ENCODE measurements around the gene CAPN12.
"Not testable (repeated sequence)": the region's sequence is repeated elsewhere in the genome, so short reads cannot be mapped to it uniquely, and the experiment has no call there.

CAPN12 gene

GRCh38 chr19:38770228-38770948 is 26.1 kb upstream of the CAPN12 start:
- not testable (repeated sequence) for FAIRE-seq

- FAIRE-seq: no peak
Measured at GRCh38 chr19:38769635-38770211, 25.4 kb upstream of the CAPN12 start.

- no peak for FAIRE-seq
Measured at GRCh38 chr19:38766276-38767047, 22.2 kb upstream of the CAPN12 start.

GRCh38 chr19:38765214-38765613 is 20.9 kb upstream of the CAPN12 start:
- FAIRE-seq: peak; percentile 29

GRCh38 chr19:38763795-38764220 is 19.5 kb upstream of the CAPN12 start:
- FAIRE-seq: no peak

GRCh38 chr19:38761884-38762389 is 17.7 kb upstream of the CAPN12 start:
- FAIRE-seq: not testable (repeated sequence)

GRCh38 chr19:38760805-38761517 is 16.7 kb upstream of the CAPN12 start:
- FAIRE-seq: not testable (repeated sequence)

GRCh38 chr19:38759590-38760003 is 15.3 kb upstream of the CAPN12 start:
- FAIRE-seq: no peak

- not testable (repeated sequence) for FAIRE-seq
Measured at GRCh38 chr19:38754196-38754595, 9.9 kb upstream of the CAPN12 start.

- FAIRE-seq: not testable (repeated sequence)
Measured at GRCh38 chr19:38753783-38754182, 9.5 kb upstream of the CAPN12 start.

- FAIRE-seq: no peak
Measured at GRCh38 chr19:38745316-38745715, 1.0 kb upstream of the CAPN12 start.

- no peak for FAIRE-seq
Measured at GRCh38 chr19:38744874-38745273, 600 bp upstream of the CAPN12 start.

- no peak for FAIRE-seq
Measured at GRCh38 chr19:38743394-38744297, 628 bp downstream of the CAPN12 start.

- no peak for FAIRE-seq
Measured at GRCh38 chr19:38742906-38743305, 1.4 kb downstream of the CAPN12 start.

- FAIRE-seq: no peak
Measured at GRCh38 chr19:38742296-38742695, 2.0 kb downstream of the CAPN12 start.

GRCh38 chr19:38741670-38742069 is 2.6 kb downstream of the CAPN12 start:
- no peak for FAIRE-seq

GRCh38 chr19:38740932-38741331 is 3.3 kb downstream of the CAPN12 start:
- FAIRE-seq: no peak

GRCh38 chr19:38740257-38740592 is 4.0 kb downstream of the CAPN12 start:
- no peak for FAIRE-seq

- FAIRE-seq: no peak
Measured at GRCh38 chr19:38739440-38740256, 4.6 kb downstream of the CAPN12 start.

GRCh38 chr19:38737921-38738737 is 6.1 kb downstream of the CAPN12 start:
- FAIRE-seq: no peak

Measured in A204.1 (cell line).